ENCODE measurements around the gene RNPEP.

Gene RNPEP

GRCh38 chr1:201983380-201983805, 945 bp downstream of the RNPEP start:
- Mint-ChIP-seq H3K9me3 (no peaks in the 10 kb centered on the region), H3K27me3 (peaks cover 0 to 3% of the 10 kb centered on the region in 2 donors), H3K36me3 (peaks cover 2 to 10% of the 10 kb centered on the region in 2 donors), H3K27ac (peak overlapping the region; percentile 87), H3K4me1 (peaks cover 12 to 16% of the 10 kb centered on the region in 2 donors), H3K4me3 (peak overlapping the region; percentile 92 to 94)
- no peak for DNase-seq
- ATAC-seq (replicated peaks), result peak; percentile 38 to 46

GRCh38 chr1:201984446-201984845, 2.0 kb downstream of the RNPEP start:
- no peak for ATAC-seq (replicated peaks)
- H3K27ac Mint-ChIP-seq, result no peak overlapping the region
- no peak for DNase-seq
- peaks cover 0 to 3% of the 10 kb centered on the region in 2 donors for H3K27me3 Mint-ChIP-seq
- no peak overlapping the region for H3K4me3 Mint-ChIP-seq
- peaks cover 12 to 16% of the 10 kb centered on the region in 2 donors for H3K4me1 Mint-ChIP-seq
- no peaks in the 10 kb centered on the region for H3K9me3 Mint-ChIP-seq
- H3K36me3 Mint-ChIP-seq, result peaks cover 6 to 15% of the 10 kb centered on the region in 2 donors

- Mint-ChIP-seq H3K4me1 (peaks cover 12 to 16% of the 10 kb centered on the region in 2 donors), H3K9me3 (no peaks in the 10 kb centered on the region), H3K27me3 (peaks cover 0 to 3% of the 10 kb centered on the region in 2 donors), H3K36me3 (peaks cover 13 to 24% of the 10 kb centered on the region in 2 donors), H3K4me3 (no peak overlapping the region), H3K27ac (no peak overlapping the region)
- ATAC-seq (replicated peaks) (no peak), DNase-seq (no peak)
These were observed 2.9 kb downstream of the RNPEP start for GRCh38 chr1:201985355-201985754.

GRCh38 chr1:201988601-201989000, 6.2 kb downstream of the RNPEP start:
- DNase-seq (no peak), ATAC-seq (replicated peaks) (no peak)
- Mint-ChIP-seq H3K9me3 (no peaks in the 10 kb centered on the region), H3K4me3 (no peak overlapping the region), H3K27ac (no peak overlapping the region), H3K4me1 (peaks cover 5 to 8% of the 10 kb centered on the region in 2 donors), H3K36me3 (peaks cover 27 to 39% of the 10 kb centered on the region in 2 donors), H3K27me3 (no peaks in the 10 kb centered on the region)

- no peak for ATAC-seq (replicated peaks)
- peaks cover 0 to under 1% of the 10 kb centered on the region in 2 donors for H3K4me1 Mint-ChIP-seq
- H3K4me3 Mint-ChIP-seq, result no peak overlapping the region
- peaks cover 31 to 45% of the 10 kb centered on the region in 2 donors for H3K36me3 Mint-ChIP-seq
- no peak overlapping the region for H3K27ac Mint-ChIP-seq
- DNase-seq, result no peak
- no peaks in the 10 kb centered on the region for H3K9me3 Mint-ChIP-seq
- H3K27me3 Mint-ChIP-seq, result no peaks in the 10 kb centered on the region
These were observed 7.1 kb downstream of the RNPEP start for GRCh38 chr1:201989354-201990128.

- ATAC-seq (replicated peaks) (no peak), DNase-seq (no peak)
- no peaks in the 10 kb centered on the region for H3K27me3 Mint-ChIP-seq
- H3K4me1 Mint-ChIP-seq, result no peaks in the 10 kb centered on the region
- H3K36me3 Mint-ChIP-seq, result peaks cover 34 to 49% of the 10 kb centered on the region in 2 donors
- H3K27ac Mint-ChIP-seq, result no peak overlapping the region
- no peaks in the 10 kb centered on the region for H3K9me3 Mint-ChIP-seq
- H3K4me3 Mint-ChIP-seq, result no peak overlapping the region
These were observed 8.0 kb downstream of the RNPEP start for GRCh38 chr1:201990427-201990826.

- DNase-seq (no peak), ATAC-seq (replicated peaks) (peak; percentile 78 to 83)
- Mint-ChIP-seq H3K27me3 (no peaks in the 10 kb centered on the region), H3K36me3 (peaks cover 54 to 61% of the 10 kb centered on the region in 2 donors), H3K4me3 (no peak overlapping the region), H3K9me3 (no peaks in the 10 kb centered on the region), H3K27ac (no peak overlapping the region), H3K4me1 (no peaks in the 10 kb centered on the region)
These were observed 17.3 kb downstream of the RNPEP start for GRCh38 chr1:201999625-202000238.

- Mint-ChIP-seq H3K4me1 (no peaks in the 10 kb centered on the region), H3K27ac (no peak overlapping the region), H3K4me3 (no peak overlapping the region), H3K9me3 (no peaks in the 10 kb centered on the region), H3K36me3 (peaks cover 46 to 52% of the 10 kb centered on the region in 2 donors), H3K27me3 (no peaks in the 10 kb centered on the region)
- no peak for ATAC-seq (replicated peaks)
- no peak for DNase-seq
These were observed 20.1 kb downstream of the RNPEP start for GRCh38 chr1:202002507-202002906.

GRCh38 chr1:202004711-202005110, 22.3 kb downstream of the RNPEP start:
- no peaks in the 10 kb centered on the region for H3K9me3 Mint-ChIP-seq
- DNase-seq (no peak), ATAC-seq (replicated peaks) (no peak)
- peaks cover 2 to 6% of the 10 kb centered on the region in 2 donors for H3K4me1 Mint-ChIP-seq
- H3K4me3 Mint-ChIP-seq, result no peak overlapping the region
- no peak overlapping the region for H3K27ac Mint-ChIP-seq
- H3K27me3 Mint-ChIP-seq, result no peaks in the 10 kb centered on the region
- peaks cover 43 to 56% of the 10 kb centered on the region in 2 donors for H3K36me3 Mint-ChIP-seq

- Mint-ChIP-seq H3K4me3 (no peak overlapping the region), H3K9me3 (no peaks in the 10 kb centered on the region), H3K4me1 (peaks cover 5 to 14% of the 10 kb centered on the region in 2 donors), H3K27me3 (no peaks in the 10 kb centered on the region), H3K27ac (no peak overlapping the region), H3K36me3 (peaks cover 31 to 45% of the 10 kb centered on the region in 2 donors)
- ATAC-seq (replicated peaks) (no peak), DNase-seq (no peak)
These were observed 23.5 kb downstream of the RNPEP start for GRCh38 chr1:202005958-202006357.

GRCh38 chr1:202007304-202007703, 24.9 kb downstream of the RNPEP start:
- no peak overlapping the region for H3K27ac Mint-ChIP-seq
- H3K9me3 Mint-ChIP-seq, result no peaks in the 10 kb centered on the region
- ATAC-seq (replicated peaks) (no peak), DNase-seq (no peak)
- no peaks in the 10 kb centered on the region for H3K27me3 Mint-ChIP-seq
- peaks cover 5 to 14% of the 10 kb centered on the region in 2 donors for H3K4me1 Mint-ChIP-seq
- H3K4me3 Mint-ChIP-seq, result no peak overlapping the region
- H3K36me3 Mint-ChIP-seq, result peaks cover 23 to 40% of the 10 kb centered on the region in 2 donors

GRCh38 chr1:202007805-202008489, 25.5 kb downstream of the RNPEP start:
- H3K4me3 Mint-ChIP-seq, result no peak overlapping the region
- H3K27ac Mint-ChIP-seq, result no peak overlapping the region
- H3K36me3 Mint-ChIP-seq, result peaks cover 17 to 40% of the 10 kb centered on the region in 2 donors
- no peaks in the 10 kb centered on the region for H3K9me3 Mint-ChIP-seq
- peaks cover 5 to 14% of the 10 kb centered on the region in 2 donors for H3K4me1 Mint-ChIP-seq
- no peaks in the 10 kb centered on the region for H3K27me3 Mint-ChIP-seq
- ATAC-seq (replicated peaks) (no peak), DNase-seq (no peak)

GRCh38 chr1:202009326-202010179, 27.1 kb downstream of the RNPEP start:
- peak; percentile 76 to 79 for ATAC-seq (replicated peaks)
- peak; percentile 23 for DNase-seq
- H3K36me3 Mint-ChIP-seq, result peaks cover 8 to 29% of the 10 kb centered on the region in 2 donors
- no peaks in the 10 kb centered on the region for H3K27me3 Mint-ChIP-seq
- no peaks in the 10 kb centered on the region for H3K9me3 Mint-ChIP-seq
- H3K4me1 Mint-ChIP-seq, result peaks cover 5 to 14% of the 10 kb centered on the region in 2 donors
- no peak overlapping the region for H3K27ac Mint-ChIP-seq
- H3K4me3 Mint-ChIP-seq, result no peak overlapping the region
